ENCODE measurements around the gene KCNAB1.

KCNAB1 gene

DNA sequence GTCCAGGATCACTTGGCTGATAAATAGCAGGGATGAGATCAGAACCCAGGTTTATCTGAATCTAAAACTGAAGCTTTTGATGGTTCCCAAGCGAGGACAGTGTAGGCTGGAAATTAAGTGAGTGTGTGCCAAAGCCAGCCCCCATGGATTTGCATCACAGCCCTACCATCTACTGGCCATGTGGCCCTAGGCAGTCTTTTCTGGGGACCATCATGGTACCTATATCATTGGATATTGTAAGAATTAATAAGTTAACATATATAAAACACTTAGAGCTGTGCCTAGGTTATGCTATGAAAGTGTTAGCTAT lies 467.3 kb downstream of the KCNAB1 start:
- no peak for DNase-seq

All from bone marrow (tissue), 2 donors.